GM21390 (cell line): ENCODE measurements around the gene NIPSNAP3A.

ENCODE experiments used
- ATAC-seq: cut with Tn5 transposase; IDR thresholded peaks from one replicate; pipeline ENCODE4 v1.9.1; 2021; ENCODE audit not compliant: unreplicated experiment

Gene NIPSNAP3A

GRCh38 chr9:104774132-104774531 is 26.6 kb downstream of the NIPSNAP3A start:
- no peak for ATAC-seq

DNA sequence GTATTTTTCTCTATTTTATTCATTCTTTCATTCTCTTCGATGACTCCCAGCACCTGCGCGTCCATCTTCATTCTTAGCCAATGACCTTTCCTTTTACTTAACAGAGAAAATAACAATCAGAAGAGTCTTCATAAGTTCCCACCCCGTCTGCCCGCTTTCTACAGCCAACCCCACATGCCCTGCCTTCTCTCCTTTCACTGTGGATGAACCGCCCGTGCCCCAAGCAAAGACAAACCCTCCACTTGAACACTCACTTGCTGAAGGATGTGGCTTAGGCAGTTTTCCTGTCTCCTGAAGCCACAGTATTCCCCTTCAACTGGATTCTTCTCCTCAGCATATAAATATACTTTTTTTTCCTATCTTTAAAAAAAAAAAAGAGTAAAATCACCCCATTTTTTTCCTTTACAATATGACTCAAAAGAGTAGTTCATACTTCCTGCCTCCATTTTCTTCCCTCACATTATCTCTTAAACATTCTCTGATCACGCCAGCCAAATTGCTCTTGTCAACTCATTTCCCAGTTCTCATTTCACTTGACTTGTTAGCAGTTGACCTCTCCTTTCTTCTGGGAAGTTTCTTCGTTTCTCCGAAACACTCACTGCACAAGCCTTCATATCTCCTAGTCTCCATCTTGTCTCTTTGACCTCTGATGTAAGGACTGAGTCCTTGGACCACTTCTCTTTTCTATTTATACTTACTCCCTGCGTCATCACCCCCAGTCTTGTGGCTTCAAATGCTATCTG is 27.5 kb downstream of the NIPSNAP3A start:
- peak; percentile 86 for ATAC-seq

DNA sequence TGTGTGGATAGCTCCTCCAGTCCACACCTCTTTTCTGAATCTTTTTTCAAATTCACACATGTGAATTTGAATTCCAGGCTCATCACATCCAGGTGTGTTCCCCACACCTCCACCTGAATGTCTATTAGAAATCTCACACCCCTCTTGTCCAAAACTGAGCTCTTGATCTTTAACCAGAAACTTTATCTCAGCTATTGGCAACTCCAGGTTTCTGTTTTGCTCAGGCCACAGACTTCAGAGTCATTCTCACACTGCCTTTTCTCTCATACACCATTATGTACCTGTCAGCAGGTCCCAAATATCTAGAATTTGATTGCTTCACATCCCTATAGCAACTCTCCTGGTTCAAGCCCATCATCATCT is 28.1 kb downstream of the NIPSNAP3A start:
- peak; percentile 74 for ATAC-seq

- no peak for ATAC-seq
Measured at GRCh38 chr9:104775976-104776375, 28.5 kb downstream of the NIPSNAP3A start.

GRCh38 chr9:104776797-104777196 is 29.3 kb downstream of the NIPSNAP3A start:
- no peak for ATAC-seq

DNA sequence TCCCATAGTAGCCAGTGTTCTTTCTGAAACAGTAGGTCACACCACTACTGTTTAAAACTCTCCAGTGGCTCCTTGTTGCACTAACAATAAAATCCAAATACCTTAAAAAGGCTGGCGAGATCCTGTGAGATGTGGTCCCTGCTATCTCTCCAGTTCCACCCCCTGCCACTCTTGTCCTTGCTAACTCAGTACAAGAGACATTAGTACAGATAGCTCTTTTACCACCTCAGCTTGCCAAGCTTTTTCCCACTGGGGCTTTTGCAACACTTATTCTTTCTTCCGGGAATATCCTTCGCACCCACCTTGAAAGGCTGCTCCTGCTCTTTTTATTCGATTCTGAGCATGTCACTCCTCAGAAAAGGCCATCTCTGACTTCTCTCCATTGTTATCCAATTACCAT is 31.3 kb downstream of the NIPSNAP3A start:
- no peak for ATAC-seq

- no peak for ATAC-seq
Measured at GRCh38 chr9:104779334-104779733, 31.9 kb downstream of the NIPSNAP3A start.

- no peak for ATAC-seq
Measured at GRCh38 chr9:104779946-104780535, 32.6 kb downstream of the NIPSNAP3A start.

DNA sequence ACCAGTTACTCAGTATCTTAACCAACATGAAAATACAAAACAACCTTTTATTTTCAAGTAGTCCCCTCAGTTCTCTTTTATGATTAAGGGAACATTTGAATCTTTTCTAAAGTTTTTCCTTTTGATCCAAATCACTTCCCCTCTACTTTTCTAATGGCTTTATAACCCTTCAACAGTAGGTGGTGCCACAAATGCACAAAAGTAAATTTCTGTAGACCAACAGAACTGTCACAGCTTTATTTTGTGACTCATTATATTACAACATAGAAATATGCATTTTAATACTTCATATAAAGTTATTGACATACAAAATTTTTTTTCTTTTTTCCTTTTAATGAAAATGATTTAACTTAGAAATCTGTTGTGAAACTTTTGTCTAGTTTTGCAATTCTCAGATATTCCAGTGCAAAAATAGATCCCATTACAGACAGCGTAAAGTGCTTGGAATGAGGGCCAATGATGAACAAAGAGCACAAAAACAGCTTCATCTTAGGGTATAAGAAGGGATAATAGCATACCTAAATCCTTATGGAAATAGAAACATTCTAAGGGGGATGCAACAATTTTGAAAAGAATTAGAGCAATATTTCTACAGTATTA is 33.4 kb downstream of the NIPSNAP3A start:
- ATAC-seq: peak; percentile 46

DNA sequence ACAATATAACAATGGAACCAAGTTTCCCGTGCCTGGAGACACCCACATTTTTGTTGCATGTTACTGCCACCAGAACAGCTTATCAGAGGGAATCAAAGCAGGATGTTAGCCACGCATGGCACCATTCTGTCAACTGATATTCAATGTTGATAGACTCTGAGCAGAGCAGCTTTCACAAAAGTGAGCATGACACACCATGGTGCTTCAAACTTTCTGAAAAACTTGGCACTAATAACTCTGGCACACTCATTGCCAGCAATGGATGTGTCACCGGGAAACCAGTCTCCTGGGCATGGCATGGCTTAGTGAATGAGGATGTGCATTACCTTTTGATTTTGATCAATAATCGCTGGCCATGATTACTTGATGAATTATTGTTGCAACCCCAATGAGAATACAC is 36.1 kb downstream of the NIPSNAP3A start:
- ATAC-seq: no peak

- ATAC-seq: peak; percentile 85
Measured at GRCh38 chr9:104784098-104784497, 36.6 kb downstream of the NIPSNAP3A start.

GRCh38 chr9:104786293-104786692 is 38.8 kb downstream of the NIPSNAP3A start:
- ATAC-seq: no peak

- ATAC-seq: no peak
Measured at GRCh38 chr9:104787306-104788015, 40.0 kb downstream of the NIPSNAP3A start.

GRCh38 chr9:104788251-104788650 is 40.8 kb downstream of the NIPSNAP3A start:
- no peak for ATAC-seq

DNA sequence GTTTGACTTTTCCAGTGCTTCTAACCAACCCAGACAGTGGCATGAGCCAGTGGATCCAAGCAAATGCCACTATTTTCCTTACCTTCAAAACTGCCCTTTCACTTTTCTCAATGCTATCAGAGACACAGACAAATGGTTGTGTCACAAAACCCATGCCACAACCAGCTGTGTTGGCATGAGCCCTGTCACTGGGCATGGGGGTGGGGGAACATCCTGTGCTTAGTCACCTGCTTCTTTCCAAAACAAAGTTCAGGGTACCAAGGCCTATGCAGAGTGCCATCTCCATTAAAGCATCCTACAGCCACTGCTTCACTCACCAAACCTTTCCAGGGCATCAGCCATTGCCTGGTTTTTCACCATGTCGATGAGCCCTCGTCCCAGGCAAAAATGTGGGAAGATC is 46.6 kb downstream of the NIPSNAP3A start:
- no peak for ATAC-seq

DNA sequence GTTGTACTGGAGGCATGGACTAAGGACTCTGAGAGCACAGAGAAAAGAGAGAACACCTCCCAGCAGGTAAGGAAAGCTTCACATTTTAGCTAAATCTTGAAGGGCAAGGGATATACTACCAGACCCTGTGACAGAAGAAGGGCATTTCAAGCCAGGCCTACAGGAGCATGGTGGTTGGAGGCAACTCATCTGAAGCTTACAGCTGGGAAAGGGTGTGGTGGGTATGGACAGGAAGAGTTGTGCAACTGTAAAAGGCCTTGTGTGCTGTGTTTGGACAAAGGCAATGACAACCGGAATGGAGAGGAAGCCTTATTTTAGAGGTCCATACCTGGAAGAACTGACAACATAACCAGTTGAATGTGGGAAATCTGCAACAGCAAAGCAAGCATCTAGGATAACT is 47.6 kb downstream of the NIPSNAP3A start:
- no peak for ATAC-seq

DNA sequence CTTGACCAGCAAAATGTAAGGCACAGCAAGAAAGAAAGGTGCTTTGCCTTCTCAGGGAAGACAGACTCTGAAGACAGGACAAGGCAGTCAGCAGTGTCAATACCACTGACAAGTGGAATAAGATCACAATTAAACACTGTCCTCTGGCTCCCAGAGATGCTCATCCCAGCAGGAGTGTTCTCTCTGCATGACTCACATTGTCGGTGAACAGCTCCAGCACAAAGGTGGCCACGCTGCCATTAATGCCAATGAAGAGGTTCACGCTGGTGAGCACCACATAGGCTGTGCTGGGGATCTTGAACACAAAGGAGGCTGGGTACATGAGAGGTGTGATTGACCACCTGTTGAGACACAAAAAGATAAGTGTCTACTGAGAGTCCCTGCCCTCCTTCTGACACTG is 48.4 kb downstream of the NIPSNAP3A start:
- no peak for ATAC-seq

GRCh38 chr9:104798209-104798995 is 50.9 kb downstream of the NIPSNAP3A start:
- ATAC-seq: no peak

GRCh38 chr9:104800068-104800785 is 52.7 kb downstream of the NIPSNAP3A start:
- ATAC-seq: no peak

- ATAC-seq: no peak
Measured at GRCh38 chr9:104802110-104802509, 54.6 kb downstream of the NIPSNAP3A start.
